WTC11 (cell line): ENCODE data around the gene CAPN7. TPM values are rescaled to one million over a fixed set of nuclear protein-coding genes. Genes with fewer than 3 reads are reported as not detected.
"Not testable (repeated sequence)": the region's sequence is repeated elsewhere in the genome, so short reads cannot be mapped to it uniquely, and the experiment has no call there.

Source experiments
- ATAC-seq: fragments of 200-7000 bp; cut with Tn5 transposase; 2 replicates; pipeline ENCODE4 v1.10.0; 2021; ENCODE audit warnings: mild to moderate bottlenecking, moderate library complexity
- CTCF ChIA-PET: fragments of 300-600 bp; sonication (Branson Sonifier 250); formaldehyde crosslinking; loops from one replicate; lab custom pipeline; 2021; ENCODE audit warnings: antibody characterized with exemption; lab: Charles Lee
- POLR2A ChIA-PET: fragments of 350-600 bp; sonication (Branson Sonifier 250); formaldehyde crosslinking; loops from one replicate; lab custom pipeline; 2021; ENCODE audit warnings: antibody characterized with exemption; lab: Charles Lee
- DNase-seq: peaks from one replicate; pipeline ENCODE4 v3.0.0; 2021; ENCODE audit warnings: low spot score
- H3K27ac Mint-ChIP-seq: 2 replicates; pipeline ENCODE4 v1.8.0; 2021; ENCODE audit warnings: mixed read lengths
- H3K27me3 Mint-ChIP-seq: 2 replicates; pipeline ENCODE4 v1.8.0; 2021; ENCODE audit warnings: low read depth, mild to moderate bottlenecking, moderate library complexity, mixed read lengths
- H3K36me3 Mint-ChIP-seq: 2 replicates; pipeline ENCODE4 v1.8.0; 2021; ENCODE audit warnings: mixed read lengths
- H3K4me1 Mint-ChIP-seq: 2 replicates; pipeline ENCODE4 v1.8.0; 2022; ENCODE audit warnings: mixed read lengths
- H3K4me3 Mint-ChIP-seq: 2 replicates; pipeline ENCODE4 v1.8.0; 2021; ENCODE audit warnings: mild to moderate bottlenecking, moderate library complexity, mixed read lengths
- H3K9me3 Mint-ChIP-seq: 2 replicates; pipeline ENCODE4 v1.8.0; 2021; ENCODE audit warnings: mixed read lengths
- CBFB ChIP-seq: sonication (generic); formaldehyde crosslinking; IDR thresholded peaks from 2 replicates; pipeline ENCODE4 v1.8.1; 2022; ENCODE audit warnings: mild to moderate bottlenecking, low read depth, missing genetic modification reagents
- FOXJ3 ChIP-seq: sonication (generic); formaldehyde crosslinking; IDR thresholded peaks from 2 replicates; pipeline ENCODE4 v1.9.0; 2021; ENCODE audit warnings: missing genetic modification reagents, mild to moderate bottlenecking, borderline replicate concordance
- FOXP1 ChIP-seq: sonication (generic); formaldehyde crosslinking; IDR thresholded peaks from 2 replicates; pipeline ENCODE4 v1.8.0; 2022; ENCODE audit warnings: missing genetic modification reagents, mild to moderate bottlenecking, moderate library complexity, borderline replicate concordance
- IRF2 ChIP-seq: sonication (generic); formaldehyde crosslinking; IDR thresholded peaks from 2 replicates; pipeline ENCODE4 v1.8.0; 2022; ENCODE audit warnings: low read depth, missing genetic modification reagents, borderline replicate concordance
- MYBL2 ChIP-seq: sonication (generic); formaldehyde crosslinking; IDR thresholded peaks from 2 replicates; pipeline ENCODE4 v1.8.1; 2023; ENCODE audit warnings: mild to moderate bottlenecking, moderate library complexity, missing genetic modification reagents
- NFE2L1 ChIP-seq: sonication (generic); formaldehyde crosslinking; IDR thresholded peaks from 2 replicates; pipeline ENCODE4 v1.8.1; 2023; ENCODE audit warnings: missing genetic modification reagents
- NR3C1 ChIP-seq: sonication (generic); formaldehyde crosslinking; conservative IDR thresholded peaks from 2 replicates; pipeline ENCODE4 v1.8.1; 2023; ENCODE audit warnings: low read depth, mild to moderate bottlenecking, missing genetic modification reagents
- OVOL2 ChIP-seq: fragments of 250-450 bp; sonication (Bioruptor Pico); IDR thresholded peaks from 2 replicates; pipeline ENCODE4 v1.9.0; 2021; ENCODE audit warnings: mild to moderate bottlenecking, borderline replicate concordance
- TP53 ChIP-seq: sonication (generic); formaldehyde crosslinking; IDR thresholded peaks from 2 replicates; pipeline ENCODE4 v1.8.1; 2023; ENCODE audit warnings: mild to moderate bottlenecking, missing genetic modification reagents
- ZNF121 ChIP-seq: sonication (generic); formaldehyde crosslinking; IDR thresholded peaks from 2 replicates; pipeline ENCODE4 v1.8.0; 2023; ENCODE audit warnings: missing genetic modification reagents
- ZNF263 ChIP-seq: sonication (generic); formaldehyde crosslinking; IDR thresholded peaks from 2 replicates; pipeline ENCODE4 v1.8.1; 2022; ENCODE audit warnings: low read depth, mild to moderate bottlenecking, moderate library complexity, missing genetic modification reagents
- ZNF317 ChIP-seq: sonication (generic); formaldehyde crosslinking; IDR thresholded peaks from 2 replicates; pipeline ENCODE4 v1.8.1; 2023; ENCODE audit warnings: low read depth, mild to moderate bottlenecking, moderate library complexity, missing genetic modification reagents, borderline replicate concordance
- ZNF423 ChIP-seq: fragments of 250-450 bp; sonication (Bioruptor Pico); IDR thresholded peaks from 2 replicates; pipeline ENCODE4 v2.1.2; 2022; ENCODE audit warnings: mild to moderate bottlenecking, moderate library complexity
- total RNA-seq: library from RNA; stranded (reverse); gene quantifications from 3 replicates; pipeline ENCODE4 v1.2.3, GENCODE V29; 2021
- TF ChIP-seq, protein P1 (sequence below): sonication (generic); formaldehyde crosslinking; IDR thresholded peaks from 2 replicates; pipeline ENCODE4 v1.8.0; 2023; ENCODE audit warnings: missing genetic modification reagents, mild to moderate bottlenecking, borderline replicate concordance
- TF ChIP-seq, protein P2 (sequence below): fragments of 250-450 bp; sonication (Bioruptor Pico); IDR thresholded peaks from 2 replicates; pipeline ENCODE4 v1.9.0; 2021; ENCODE audit warnings: mild to moderate bottlenecking
- TF ChIP-seq, protein P3 (sequence below): fragments of 250-450 bp; sonication (Bioruptor Pico); IDR thresholded peaks from 2 replicates; pipeline ENCODE4 v1.8.0; 2021; ENCODE audit warnings: mild to moderate bottlenecking
- TF ChIP-seq, protein P4 (sequence below): fragments of 250-450 bp; sonication (Bioruptor Pico); IDR thresholded peaks from 2 replicates; pipeline ENCODE4 v2.1.2; 2022; ENCODE audit warnings: mild to moderate bottlenecking, moderate library complexity
- TF ChIP-seq, protein P5 (sequence below): sonication (generic); formaldehyde crosslinking; IDR thresholded peaks from 2 replicates; pipeline ENCODE4 v1.8.1; 2023; ENCODE audit warnings: mild to moderate bottlenecking, missing genetic modification reagents, moderate library complexity

Gene CAPN7
- total RNA-seq, 1 experiment from 2014 or later, result 16.8 TPM

DNA sequence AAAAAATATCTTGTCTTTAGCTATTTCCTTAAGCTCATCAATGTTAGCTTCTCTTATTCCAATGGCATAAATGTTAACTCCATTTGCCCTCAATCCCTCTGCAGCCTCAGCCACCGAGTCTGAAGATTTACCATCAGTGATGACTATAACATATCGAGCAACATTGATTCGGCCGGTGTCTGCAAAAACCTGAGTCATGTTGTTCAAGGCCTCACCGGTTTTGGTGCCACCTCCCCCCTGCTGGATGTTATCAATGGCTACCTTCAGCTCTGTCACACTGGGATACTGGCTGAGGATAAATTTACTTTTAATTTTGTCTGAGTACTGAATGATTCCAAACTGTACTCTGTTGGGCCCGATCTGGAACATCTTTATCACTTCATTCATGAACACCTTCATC, 41.0 kb upstream of the CAPN7 start:
- no peak overlapping the region for H3K4me3 Mint-ChIP-seq
- H3K27ac Mint-ChIP-seq, result no peak overlapping the region
- H3K4me1 Mint-ChIP-seq, result no peaks in the 10 kb centered on the region
- ATAC-seq, result no peak
- H3K27me3 Mint-ChIP-seq, result peaks cover 33% of the 10 kb centered on the region
- CTCF ChIA-PET, result no interaction called here
- POLR2A ChIA-PET, result no interaction called here
- peaks cover 9% of the 10 kb centered on the region for H3K36me3 Mint-ChIP-seq
- peaks cover 19% of the 10 kb centered on the region for H3K9me3 Mint-ChIP-seq
- no peak for DNase-seq
- TF ChIP-seq NFE2L1, result no peak
- no peak for TF ChIP-seq ZNF263 (CRISPR knock-in tag)
- no peak for TF ChIP-seq ZNF121 (CRISPR knock-in tag)
- no peak for TF ChIP-seq FOXJ3 (CRISPR knock-in tag)
- no peak for TF ChIP-seq CBFB (CRISPR knock-in tag)
- TF ChIP-seq ZNF317 (CRISPR knock-in tag), result no peak
- TF ChIP-seq FOXP1 (CRISPR knock-in tag), result no peak
- no peak for TF ChIP-seq TP53 (CRISPR knock-in tag)
- TF ChIP-seq, protein P1, sequence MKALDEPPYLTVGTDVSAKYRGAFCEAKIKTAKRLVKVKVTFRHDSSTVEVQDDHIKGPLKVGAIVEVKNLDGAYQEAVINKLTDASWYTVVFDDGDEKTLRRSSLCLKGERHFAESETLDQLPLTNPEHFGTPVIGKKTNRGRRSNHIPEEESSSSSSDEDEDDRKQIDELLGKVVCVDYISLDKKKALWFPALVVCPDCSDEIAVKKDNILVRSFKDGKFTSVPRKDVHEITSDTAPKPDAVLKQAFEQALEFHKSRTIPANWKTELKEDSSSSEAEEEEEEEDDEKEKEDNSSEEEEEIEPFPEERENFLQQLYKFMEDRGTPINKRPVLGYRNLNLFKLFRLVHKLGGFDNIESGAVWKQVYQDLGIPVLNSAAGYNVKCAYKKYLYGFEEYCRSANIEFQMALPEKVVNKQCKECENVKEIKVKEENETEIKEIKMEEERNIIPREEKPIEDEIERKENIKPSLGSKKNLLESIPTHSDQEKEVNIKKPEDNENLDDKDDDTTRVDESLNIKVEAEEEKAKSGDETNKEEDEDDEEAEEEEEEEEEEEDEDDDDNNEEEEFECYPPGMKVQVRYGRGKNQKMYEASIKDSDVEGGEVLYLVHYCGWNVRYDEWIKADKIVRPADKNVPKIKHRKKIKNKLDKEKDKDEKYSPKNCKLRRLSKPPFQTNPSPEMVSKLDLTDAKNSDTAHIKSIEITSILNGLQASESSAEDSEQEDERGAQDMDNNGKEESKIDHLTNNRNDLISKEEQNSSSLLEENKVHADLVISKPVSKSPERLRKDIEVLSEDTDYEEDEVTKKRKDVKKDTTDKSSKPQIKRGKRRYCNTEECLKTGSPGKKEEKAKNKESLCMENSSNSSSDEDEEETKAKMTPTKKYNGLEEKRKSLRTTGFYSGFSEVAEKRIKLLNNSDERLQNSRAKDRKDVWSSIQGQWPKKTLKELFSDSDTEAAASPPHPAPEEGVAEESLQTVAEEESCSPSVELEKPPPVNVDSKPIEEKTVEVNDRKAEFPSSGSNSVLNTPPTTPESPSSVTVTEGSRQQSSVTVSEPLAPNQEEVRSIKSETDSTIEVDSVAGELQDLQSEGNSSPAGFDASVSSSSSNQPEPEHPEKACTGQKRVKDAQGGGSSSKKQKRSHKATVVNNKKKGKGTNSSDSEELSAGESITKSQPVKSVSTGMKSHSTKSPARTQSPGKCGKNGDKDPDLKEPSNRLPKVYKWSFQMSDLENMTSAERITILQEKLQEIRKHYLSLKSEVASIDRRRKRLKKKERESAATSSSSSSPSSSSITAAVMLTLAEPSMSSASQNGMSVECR (CRISPR knock-in tag), result no peak
- no peak for TF ChIP-seq OVOL2 (CRISPR knock-in tag)
- TF ChIP-seq IRF2 (CRISPR knock-in tag), result no peak
- TF ChIP-seq, protein P2, sequence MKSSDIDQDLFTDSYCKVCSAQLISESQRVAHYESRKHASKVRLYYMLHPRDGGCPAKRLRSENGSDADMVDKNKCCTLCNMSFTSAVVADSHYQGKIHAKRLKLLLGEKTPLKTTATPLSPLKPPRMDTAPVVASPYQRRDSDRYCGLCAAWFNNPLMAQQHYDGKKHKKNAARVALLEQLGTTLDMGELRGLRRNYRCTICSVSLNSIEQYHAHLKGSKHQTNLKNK, result no peak
- TF ChIP-seq ZNF423 (CRISPR knock-in tag), result no peak
- TF ChIP-seq, protein P3, sequence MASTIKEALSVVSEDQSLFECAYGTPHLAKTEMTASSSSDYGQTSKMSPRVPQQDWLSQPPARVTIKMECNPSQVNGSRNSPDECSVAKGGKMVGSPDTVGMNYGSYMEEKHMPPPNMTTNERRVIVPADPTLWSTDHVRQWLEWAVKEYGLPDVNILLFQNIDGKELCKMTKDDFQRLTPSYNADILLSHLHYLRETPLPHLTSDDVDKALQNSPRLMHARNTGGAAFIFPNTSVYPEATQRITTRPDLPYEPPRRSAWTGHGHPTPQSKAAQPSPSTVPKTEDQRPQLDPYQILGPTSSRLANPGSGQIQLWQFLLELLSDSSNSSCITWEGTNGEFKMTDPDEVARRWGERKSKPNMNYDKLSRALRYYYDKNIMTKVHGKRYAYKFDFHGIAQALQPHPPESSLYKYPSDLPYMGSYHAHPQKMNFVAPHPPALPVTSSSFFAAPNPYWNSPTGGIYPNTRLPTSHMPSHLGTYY, result no peak
- TF ChIP-seq, protein P4, sequence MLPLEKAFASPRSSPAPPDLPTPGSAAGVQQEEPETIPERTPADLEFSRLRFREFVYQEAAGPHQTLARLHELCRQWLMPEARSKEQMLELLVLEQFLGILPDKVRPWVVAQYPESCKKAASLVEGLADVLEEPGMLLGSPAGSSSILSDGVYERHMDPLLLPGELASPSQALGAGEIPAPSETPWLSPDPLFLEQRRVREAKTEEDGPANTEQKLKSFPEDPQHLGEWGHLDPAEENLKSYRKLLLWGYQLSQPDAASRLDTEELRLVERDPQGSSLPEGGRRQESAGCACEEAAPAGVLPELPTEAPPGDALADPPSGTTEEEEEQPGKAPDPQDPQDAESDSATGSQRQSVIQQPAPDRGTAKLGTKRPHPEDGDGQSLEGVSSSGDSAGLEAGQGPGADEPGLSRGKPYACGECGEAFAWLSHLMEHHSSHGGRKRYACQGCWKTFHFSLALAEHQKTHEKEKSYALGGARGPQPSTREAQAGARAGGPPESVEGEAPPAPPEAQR (CRISPR knock-in tag), result no peak
- TF ChIP-seq, protein P5, sequence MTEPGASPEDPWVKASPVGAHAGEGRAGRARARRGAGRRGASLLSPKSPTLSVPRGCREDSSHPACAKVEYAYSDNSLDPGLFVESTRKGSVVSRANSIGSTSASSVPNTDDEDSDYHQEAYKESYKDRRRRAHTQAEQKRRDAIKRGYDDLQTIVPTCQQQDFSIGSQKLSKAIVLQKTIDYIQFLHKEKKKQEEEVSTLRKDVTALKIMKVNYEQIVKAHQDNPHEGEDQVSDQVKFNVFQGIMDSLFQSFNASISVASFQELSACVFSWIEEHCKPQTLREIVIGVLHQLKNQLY (CRISPR knock-in tag), result no peak
- no peak for TF ChIP-seq MYBL2 (CRISPR knock-in tag)
- no peak for TF ChIP-seq NR3C1

DNA sequence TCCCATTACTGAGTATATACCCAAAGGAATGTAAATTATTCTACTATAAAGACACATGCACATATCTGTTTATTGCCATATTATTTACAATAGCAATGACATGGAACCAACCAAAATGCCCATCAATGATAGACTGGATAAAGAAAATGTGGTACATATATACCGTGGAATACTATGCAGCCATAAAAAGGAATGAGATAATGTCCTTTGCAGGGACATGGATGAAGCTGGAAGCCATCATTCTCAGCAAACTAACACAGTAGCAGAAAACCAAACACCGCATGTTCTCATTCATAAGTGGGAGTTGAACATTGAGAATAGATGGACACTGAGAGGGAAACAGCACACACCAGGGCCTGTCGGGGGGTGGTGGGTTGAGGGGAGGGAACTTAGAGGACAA, 39.7 kb upstream of the CAPN7 start:
- H3K36me3 Mint-ChIP-seq, POLR2A ChIA-PET, CTCF ChIA-PET: not testable (repeated sequence)

More for the DNA sequence above, 39.7 kb upstream of the CAPN7 start:
- not testable (repeated sequence) for ATAC-seq, H3K4me3 Mint-ChIP-seq, H3K27ac Mint-ChIP-seq, H3K4me1 Mint-ChIP-seq, DNase-seq
- Mint-ChIP-seq H3K9me3 (peaks cover 19% of the 10 kb centered on the region), H3K27me3 (peaks cover 27% of the 10 kb centered on the region)
